SK-N-MC (cell line): ENCODE data around the gene ZNF23.

Experiments
- EZH2 ChIP-seq: fragments of 200-600 bp; sonication (generic); IDR thresholded peaks from one replicate; pipeline ENCODE4 v1.6.1; 2017; ENCODE audit warnings: antibody characterized with exemption
- FOXP2 ChIP-seq: optimal IDR thresholded peaks from 2 replicates; pipeline ENCODE3; 2011; ENCODE audit warnings: mild to moderate bottlenecking, moderate library complexity; ENCODE audit not compliant: insufficient read depth; ENCODE audit errors: extremely low read length, control extremely low read depth
- POLR2AphosphoS5 ChIP-seq: IDR thresholded peaks from 2 replicates; pipeline ENCODE4 v1.6.1; 2012; ENCODE audit warnings: mild to moderate bottlenecking, low read depth, low read length, borderline replicate concordance

DNA sequence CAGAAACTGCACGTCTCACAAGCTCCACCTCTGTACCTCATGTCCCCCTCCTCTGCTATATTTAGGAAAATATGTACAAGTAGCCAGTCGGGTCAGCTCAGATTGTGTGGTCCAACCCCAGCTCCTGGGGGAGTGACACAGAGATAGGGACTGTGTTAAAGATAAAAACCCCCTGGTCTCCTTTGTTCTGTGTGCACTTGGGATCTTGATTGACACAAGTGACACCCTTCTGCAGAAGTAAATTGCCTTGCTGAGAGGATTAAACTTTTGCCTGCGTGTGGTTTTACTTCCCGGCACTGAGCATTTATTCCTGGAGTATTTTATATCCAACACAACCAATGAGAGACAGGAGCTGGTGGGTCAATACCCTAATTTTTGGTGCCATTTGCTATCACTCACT is 57.7 kb downstream of the ZNF23 start:
- TF ChIP-seq POLR2AphosphoS5 (no peak), EZH2 (no peak), FOXP2 (no peak)
